ENCODE data around the gene GET4. TPM values are rescaled to one million over a fixed set of nuclear protein-coding genes. Genes with fewer than 3 reads are reported as not detected.

Gene GET4
- polyA plus RNA-seq, 3 donors = 20.1 to 36.8 (median 25.5) TPM

DNA sequence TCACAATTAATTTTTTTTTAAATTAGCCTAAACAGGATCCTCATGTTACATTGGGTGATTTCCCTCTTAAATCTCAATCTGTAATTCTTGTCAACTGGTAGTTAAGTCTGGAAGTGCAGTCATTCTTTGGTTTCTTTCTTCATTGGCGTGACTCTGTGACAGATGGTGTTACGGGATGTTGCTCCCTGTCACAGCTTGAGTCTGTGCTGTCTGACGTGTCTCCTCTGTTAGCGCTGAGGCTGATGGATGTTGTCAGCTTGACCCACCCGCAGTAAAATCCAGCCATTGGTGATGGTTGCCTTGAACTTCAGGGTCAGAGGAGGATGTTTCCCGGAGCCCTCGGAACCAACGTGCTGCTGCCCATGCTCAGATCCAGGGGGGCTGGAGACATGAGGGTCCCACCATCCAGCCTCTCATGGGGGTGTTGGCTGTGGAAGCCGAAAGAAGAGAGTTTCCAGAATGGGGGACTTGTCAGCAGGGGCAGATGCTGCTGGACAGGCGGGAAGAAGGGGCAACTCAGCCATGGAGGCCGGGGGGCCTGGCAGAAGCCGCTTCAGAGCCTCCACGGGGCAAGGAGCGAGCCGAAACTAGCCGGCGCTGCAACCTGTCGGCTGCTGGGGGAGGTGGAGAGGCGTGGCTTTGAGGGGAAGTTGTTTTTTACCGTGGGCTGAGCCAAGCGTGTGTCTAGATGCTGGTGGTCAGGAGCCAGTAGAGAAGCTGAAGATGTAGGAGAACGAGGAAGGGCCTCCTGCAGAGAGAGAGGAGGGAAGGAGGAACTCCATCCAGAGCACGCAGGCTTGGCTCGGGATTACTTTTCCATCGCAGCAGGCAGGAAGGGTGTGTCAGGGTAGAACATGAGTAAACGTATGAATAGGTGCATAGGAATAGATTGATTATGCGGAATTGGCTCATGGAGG lies 40.6 kb upstream of the GET4 start:
- Histone ChIP-seq H3K4me2 (replicated peaks; ENCODE audit: extremely low read depth, low read length, poor library complexity, severe bottlenecking) (no peak overlapping the region), H3K4me1 (ENCODE audit: control insufficient read depth in 1 of 2, insufficient read depth in 2 of 2, low read length in 2 of 2) (peaks cover 10 to 20% of the 10 kb centered on the region in 2 donors), H4K20me1 (ENCODE audit: insufficient read depth, low read length) (peaks cover 77% of the 10 kb centered on the region), H3K79me2 (ENCODE audit: insufficient read depth, low read length) (peaks cover 7% of the 10 kb centered on the region), H3K4me3 (replicated peaks in 1 of 3; ENCODE audit: low read depth in 2 of 3, low read length in 3 of 3) (no peak overlapping the region), H3K9ac (ENCODE audit: insufficient read depth, low read length, poor library complexity, severe bottlenecking) (no peak overlapping the region), H3K36me3 (replicated peaks in 1 of 2; ENCODE audit: control insufficient read depth in 1 of 2, insufficient read depth in 2 of 2, low read length in 2 of 2) (peaks cover 26 to 68% of the 10 kb centered on the region in 2 donors), H3K27ac (ENCODE audit: low read depth in 1 of 2, low read length in 2 of 2) (no peak overlapping the region), H2AFZ (ENCODE audit: insufficient read depth, low read depth, low read length, poor library complexity, severe bottlenecking) (no peak overlapping the region), H3K27me3 (ENCODE audit: control insufficient read depth in 2 of 2, insufficient read depth in 2 of 2, low read length in 2 of 2) (no peaks in the 10 kb centered on the region), H3K9me3 (replicated peaks in 1 of 2; ENCODE audit: control insufficient read depth in 1 of 2, insufficient read depth in 1 of 2, low read length in 2 of 2) (no peaks in the 10 kb centered on the region)
- H3K27me3 Mint-ChIP-seq (ENCODE audit: low read depth in 3 of 3) = peaks cover 5 to 18% (median 15%) of the 10 kb centered on the region in 3 donors
- DNase-seq = no peak
- H3K4me1 Mint-ChIP-seq = peaks cover 29% of the 10 kb centered on the region
- peak overlapping the region in 2 of 7 donors; percentile 18 to 43 for H3K27ac Mint-ChIP-seq
- H3K9me3 Mint-ChIP-seq = peaks cover 0 to 5% (median 0%) of the 10 kb centered on the region in 7 donors
- no peak overlapping the region for H3K4me3 Mint-ChIP-seq
- 72% methylated on average over 26 of the region's 27 CpGs for WGBS (ENCODE audit: insufficient coverage)
- H3K36me3 Mint-ChIP-seq = peaks cover 65 to 86% of the 10 kb centered on the region in 2 donors
- intact Hi-C loops (cut with micrococcal nuclease) = no loop called here
- TF ChIP-seq, protein P1, sequence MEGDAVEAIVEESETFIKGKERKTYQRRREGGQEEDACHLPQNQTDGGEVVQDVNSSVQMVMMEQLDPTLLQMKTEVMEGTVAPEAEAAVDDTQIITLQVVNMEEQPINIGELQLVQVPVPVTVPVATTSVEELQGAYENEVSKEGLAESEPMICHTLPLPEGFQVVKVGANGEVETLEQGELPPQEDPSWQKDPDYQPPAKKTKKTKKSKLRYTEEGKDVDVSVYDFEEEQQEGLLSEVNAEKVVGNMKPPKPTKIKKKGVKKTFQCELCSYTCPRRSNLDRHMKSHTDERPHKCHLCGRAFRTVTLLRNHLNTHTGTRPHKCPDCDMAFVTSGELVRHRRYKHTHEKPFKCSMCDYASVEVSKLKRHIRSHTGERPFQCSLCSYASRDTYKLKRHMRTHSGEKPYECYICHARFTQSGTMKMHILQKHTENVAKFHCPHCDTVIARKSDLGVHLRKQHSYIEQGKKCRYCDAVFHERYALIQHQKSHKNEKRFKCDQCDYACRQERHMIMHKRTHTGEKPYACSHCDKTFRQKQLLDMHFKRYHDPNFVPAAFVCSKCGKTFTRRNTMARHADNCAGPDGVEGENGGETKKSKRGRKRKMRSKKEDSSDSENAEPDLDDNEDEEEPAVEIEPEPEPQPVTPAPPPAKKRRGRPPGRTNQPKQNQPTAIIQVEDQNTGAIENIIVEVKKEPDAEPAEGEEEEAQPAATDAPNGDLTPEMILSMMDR (IDR thresholded peaks at IDR 0.05) = no peak

GRCh38 chr7:836429-836828 lies 39.9 kb upstream of the GET4 start:
- Histone ChIP-seq H3K9me3 (replicated peaks in 1 of 2; ENCODE audit: control insufficient read depth in 1 of 2, insufficient read depth in 1 of 2, low read length in 2 of 2) (no peaks in the 10 kb centered on the region), H3K4me1 (ENCODE audit: control insufficient read depth in 1 of 2, insufficient read depth in 2 of 2, low read length in 2 of 2) (peaks cover 5 to 13% of the 10 kb centered on the region in 2 donors), H3K4me2 (replicated peaks; ENCODE audit: extremely low read depth, low read length, poor library complexity, severe bottlenecking) (no peak overlapping the region), H3K27ac (ENCODE audit: low read depth in 1 of 2, low read length in 2 of 2) (no peak overlapping the region), H3K36me3 (replicated peaks in 1 of 2; ENCODE audit: control insufficient read depth in 1 of 2, insufficient read depth in 2 of 2, low read length in 2 of 2) (peaks cover 26 to 68% of the 10 kb centered on the region in 2 donors), H4K20me1 (ENCODE audit: insufficient read depth, low read length) (peaks cover 70% of the 10 kb centered on the region), H3K27me3 (ENCODE audit: control insufficient read depth in 2 of 2, insufficient read depth in 2 of 2, low read length in 2 of 2) (no peaks in the 10 kb centered on the region), H3K4me3 (replicated peaks in 1 of 3; ENCODE audit: low read depth in 2 of 3, low read length in 3 of 3) (no peak overlapping the region), H2AFZ (ENCODE audit: insufficient read depth, low read depth, low read length, poor library complexity, severe bottlenecking) (no peak overlapping the region), H3K79me2 (ENCODE audit: insufficient read depth, low read length) (peaks cover 4% of the 10 kb centered on the region), H3K9ac (ENCODE audit: insufficient read depth, low read length, poor library complexity, severe bottlenecking) (no peak overlapping the region)
- Mint-ChIP-seq H3K27me3 (ENCODE audit: low read depth in 3 of 3) (peaks cover 6 to 12% (median 11%) of the 10 kb centered on the region in 3 donors), H3K4me3 (no peak overlapping the region), H3K27ac (peak overlapping the region in 1 of 7 donors; percentile 43), H3K36me3 (peaks cover 63 to 93% of the 10 kb centered on the region in 2 donors), H3K9me3 (peaks cover 0 to 5% (median 0%) of the 10 kb centered on the region in 7 donors), H3K4me1 (peaks cover 22% of the 10 kb centered on the region)
- WGBS (ENCODE audit: insufficient coverage) = 100% methylated on average over 2 of the region's 5 CpGs
- TF ChIP-seq, protein P1 (IDR thresholded peaks at IDR 0.05) = peak; percentile 23
- intact Hi-C loops (cut with micrococcal nuclease) = no loop called here
- no peak for DNase-seq
